Activated T-helper 2 cell treated with anti-CD3 and anti-CD28 coated beads, Interferon-gamma antibody, Interleukin-2, Interleukin-4, amounts not matched to agents 10 μg/mL and 5 μg/mL and 100 μg/mL, durations not matched to agents 14 hours and 24 hours and 36 hours (primary cell): Measurements from ENCODE around the gene DUSP22. TPM values are rescaled to one million over a fixed set of nuclear protein-coding genes. Genes with fewer than 3 reads are reported as not detected.

Experiments
- DNase-seq: peaks from one replicate; pipeline ENCODE4 v3.0.0; 2021; ENCODE audit warnings: low spot score
- H3K27ac Mint-ChIP-seq: one replicate; pipeline ENCODE4 v1.8.0; 2021; ENCODE audit warnings: mixed read lengths
- H3K27me3 Mint-ChIP-seq: one replicate; pipeline ENCODE4 v1.8.0; 2021; ENCODE audit warnings: low read depth, mixed read lengths
- H3K36me3 Mint-ChIP-seq: one replicate; pipeline ENCODE4 v1.8.0; 2021; ENCODE audit warnings: low read depth, mixed read lengths
- H3K4me1 Mint-ChIP-seq: one replicate; pipeline ENCODE4 v1.8.0; 2021; ENCODE audit warnings: low read depth, mixed read lengths
- H3K4me3 Mint-ChIP-seq: one replicate; pipeline ENCODE4 v1.8.0; 2021; ENCODE audit warnings: low read depth, mild to moderate bottlenecking, moderate library complexity, mixed read lengths
- H3K9me3 Mint-ChIP-seq: one replicate; pipeline ENCODE4 v1.8.0; 2021; ENCODE audit warnings: mixed read lengths
- intact Hi-C: fragments of 100-400 bp; cut with micrococcal nuclease; formaldehyde crosslinking; loops from one replicate; pipeline ENCODE4 v1.15.1; 2023
- total RNA-seq: library from RNA; stranded (reverse); gene quantifications from 2 replicates; pipeline ENCODE4 v1.2.3, GENCODE V29; 2022

Gene DUSP22
- total RNA-seq, 1 donor from 2014 or later: 27.5 TPM

- intact Hi-C loops: no loop called here
- peaks cover 2% of the 10 kb centered on the region for H3K27me3 Mint-ChIP-seq
- no peak for DNase-seq
- H3K4me1 Mint-ChIP-seq: peaks cover 17% of the 10 kb centered on the region
- no peaks in the 10 kb centered on the region for H3K36me3 Mint-ChIP-seq
- H3K27ac Mint-ChIP-seq: no peak overlapping the region
- H3K9me3 Mint-ChIP-seq: no peaks in the 10 kb centered on the region
- H3K4me3 Mint-ChIP-seq: no peak overlapping the region
These were observed 89.6 kb downstream of the DUSP22 start for GRCh38 chr6:381742-382461.

- no peaks in the 10 kb centered on the region for H3K36me3 Mint-ChIP-seq
- H3K9me3 Mint-ChIP-seq: no peaks in the 10 kb centered on the region
- no peak for DNase-seq
- H3K4me1 Mint-ChIP-seq: peaks cover 14% of the 10 kb centered on the region
- peaks cover 2% of the 10 kb centered on the region for H3K27me3 Mint-ChIP-seq
- intact Hi-C loops: no loop called here
- H3K4me3 Mint-ChIP-seq: no peak overlapping the region
- H3K27ac Mint-ChIP-seq: no peak overlapping the region
These were observed 90.9 kb downstream of the DUSP22 start for GRCh38 chr6:382883-383810.

GRCh38 chr6:383856-384255 lies 91.6 kb downstream of the DUSP22 start:
- no peak overlapping the region for H3K4me3 Mint-ChIP-seq
- H3K27me3 Mint-ChIP-seq: peaks cover 2% of the 10 kb centered on the region
- no peaks in the 10 kb centered on the region for H3K36me3 Mint-ChIP-seq
- H3K9me3 Mint-ChIP-seq: no peaks in the 10 kb centered on the region
- intact Hi-C loops: no loop called here
- no peak overlapping the region for H3K27ac Mint-ChIP-seq
- peaks cover 16% of the 10 kb centered on the region for H3K4me1 Mint-ChIP-seq
- no peak for DNase-seq

- H3K4me3 Mint-ChIP-seq: no peak overlapping the region
- no peaks in the 10 kb centered on the region for H3K36me3 Mint-ChIP-seq
- no peak for DNase-seq
- peaks cover 27% of the 10 kb centered on the region for H3K4me1 Mint-ChIP-seq
- intact Hi-C loops: no loop called here
- peaks cover 2% of the 10 kb centered on the region for H3K27me3 Mint-ChIP-seq
- no peak overlapping the region for H3K27ac Mint-ChIP-seq
- no peaks in the 10 kb centered on the region for H3K9me3 Mint-ChIP-seq
These were observed 92.6 kb downstream of the DUSP22 start for GRCh38 chr6:384898-385297.

- no peaks in the 10 kb centered on the region for H3K36me3 Mint-ChIP-seq
- no peak for DNase-seq
- H3K4me1 Mint-ChIP-seq: peaks cover 31% of the 10 kb centered on the region
- no peaks in the 10 kb centered on the region for H3K9me3 Mint-ChIP-seq
- H3K27ac Mint-ChIP-seq: no peak overlapping the region
- intact Hi-C loops: no loop called here
- no peak overlapping the region for H3K4me3 Mint-ChIP-seq
- peaks cover 2% of the 10 kb centered on the region for H3K27me3 Mint-ChIP-seq
These were observed 93.3 kb downstream of the DUSP22 start for GRCh38 chr6:385614-386013.

GRCh38 chr6:386688-387266 lies 94.5 kb downstream of the DUSP22 start:
- Mint-ChIP-seq H3K36me3 (peaks cover 7% of the 10 kb centered on the region), H3K4me3 (no peak overlapping the region), H3K27me3 (no peaks in the 10 kb centered on the region), H3K4me1 (peaks cover 30% of the 10 kb centered on the region), H3K9me3 (no peaks in the 10 kb centered on the region), H3K27ac (no peak overlapping the region)
- DNase-seq: no peak
- intact Hi-C loops: no loop called here

GRCh38 chr6:387293-387741 lies 95.0 kb downstream of the DUSP22 start:
- no peak for DNase-seq
- no peaks in the 10 kb centered on the region for H3K9me3 Mint-ChIP-seq
- H3K27me3 Mint-ChIP-seq: no peaks in the 10 kb centered on the region
- H3K4me3 Mint-ChIP-seq: no peak overlapping the region
- H3K4me1 Mint-ChIP-seq: peaks cover 28% of the 10 kb centered on the region
- peaks cover 11% of the 10 kb centered on the region for H3K36me3 Mint-ChIP-seq
- no peak overlapping the region for H3K27ac Mint-ChIP-seq
- intact Hi-C loops: no loop called here

- intact Hi-C loops: no loop called here
- H3K9me3 Mint-ChIP-seq: no peaks in the 10 kb centered on the region
- no peaks in the 10 kb centered on the region for H3K27me3 Mint-ChIP-seq
- peaks cover 28% of the 10 kb centered on the region for H3K4me1 Mint-ChIP-seq
- H3K4me3 Mint-ChIP-seq: no peak overlapping the region
- peak overlapping the region; percentile 29 for H3K27ac Mint-ChIP-seq
- DNase-seq: no peak
- H3K36me3 Mint-ChIP-seq: peaks cover 20% of the 10 kb centered on the region
These were observed 96.1 kb downstream of the DUSP22 start for GRCh38 chr6:388202-388903.

GRCh38 chr6:389143-389542 lies 96.9 kb downstream of the DUSP22 start:
- no peaks in the 10 kb centered on the region for H3K27me3 Mint-ChIP-seq
- peak overlapping the region; percentile 96 for H3K27ac Mint-ChIP-seq
- peaks cover 28% of the 10 kb centered on the region for H3K36me3 Mint-ChIP-seq
- no peak for DNase-seq
- intact Hi-C loops: loop anchor here (1.0 kb wide), 6 partner anchors 14 to 200 kb away; partner anchors contain the start of gene DUSP22
- peaks cover 28% of the 10 kb centered on the region for H3K4me1 Mint-ChIP-seq
- no peaks in the 10 kb centered on the region for H3K9me3 Mint-ChIP-seq
- H3K4me3 Mint-ChIP-seq: peak overlapping the region; percentile 95

- H3K36me3 Mint-ChIP-seq: peaks cover 32% of the 10 kb centered on the region
- H3K9me3 Mint-ChIP-seq: no peaks in the 10 kb centered on the region
- peaks cover 25% of the 10 kb centered on the region for H3K4me1 Mint-ChIP-seq
- H3K27me3 Mint-ChIP-seq: no peaks in the 10 kb centered on the region
- peak overlapping the region; percentile 96 for H3K27ac Mint-ChIP-seq
- H3K4me3 Mint-ChIP-seq: peak overlapping the region; percentile 95
- peak; percentile 48 for DNase-seq
- intact Hi-C loops: loop anchor here (1.0 to 5.0 kb wide), 8 partner anchors 14 to 993 kb away; partner anchors contain the start of gene DUSP22
These were observed 97.3 kb downstream of the DUSP22 start for GRCh38 chr6:389622-390021.

- DNase-seq: peak; percentile 50
These were observed 98.7 kb downstream of the DUSP22 start for GRCh38 chr6:390914-391558.

More at GRCh38 chr6:390914-391558, 98.7 kb downstream of the DUSP22 start:
- no peaks in the 10 kb centered on the region for H3K9me3 Mint-ChIP-seq
- intact Hi-C loops: loop anchor here (1.0 to 5.0 kb wide), 3 partner anchors 56 to 991 kb away; no protein-coding TSS in a partner anchor
- H3K27ac Mint-ChIP-seq: peak overlapping the region; percentile 96
- H3K4me1 Mint-ChIP-seq: peaks cover 33% of the 10 kb centered on the region
- peak overlapping the region; percentile 95 for H3K4me3 Mint-ChIP-seq
- H3K36me3 Mint-ChIP-seq: peaks cover 46% of the 10 kb centered on the region
- H3K27me3 Mint-ChIP-seq: no peaks in the 10 kb centered on the region
